Measurements from ENCODE around the gene PTGER1.

- TF ChIP-seq CTCF (conservative IDR thresholded peaks at IDR 0.05 in 1 of 2, IDR thresholded peaks at IDR 0.05 in 1 of 2; ENCODE audit: low read depth in 1 of 2, low read length in 2 of 2) (no peak), EZH2 (IDR thresholded peaks at IDR 0.05; ENCODE audit: low read length, missing control alignments) (no peak)
Observed at GRCh38 chr19:14497228-14497921, 22.2 kb upstream of the PTGER1 start.
